Measurements from ENCODE around the gene SIPA1L2.

Gene SIPA1L2, protein sequence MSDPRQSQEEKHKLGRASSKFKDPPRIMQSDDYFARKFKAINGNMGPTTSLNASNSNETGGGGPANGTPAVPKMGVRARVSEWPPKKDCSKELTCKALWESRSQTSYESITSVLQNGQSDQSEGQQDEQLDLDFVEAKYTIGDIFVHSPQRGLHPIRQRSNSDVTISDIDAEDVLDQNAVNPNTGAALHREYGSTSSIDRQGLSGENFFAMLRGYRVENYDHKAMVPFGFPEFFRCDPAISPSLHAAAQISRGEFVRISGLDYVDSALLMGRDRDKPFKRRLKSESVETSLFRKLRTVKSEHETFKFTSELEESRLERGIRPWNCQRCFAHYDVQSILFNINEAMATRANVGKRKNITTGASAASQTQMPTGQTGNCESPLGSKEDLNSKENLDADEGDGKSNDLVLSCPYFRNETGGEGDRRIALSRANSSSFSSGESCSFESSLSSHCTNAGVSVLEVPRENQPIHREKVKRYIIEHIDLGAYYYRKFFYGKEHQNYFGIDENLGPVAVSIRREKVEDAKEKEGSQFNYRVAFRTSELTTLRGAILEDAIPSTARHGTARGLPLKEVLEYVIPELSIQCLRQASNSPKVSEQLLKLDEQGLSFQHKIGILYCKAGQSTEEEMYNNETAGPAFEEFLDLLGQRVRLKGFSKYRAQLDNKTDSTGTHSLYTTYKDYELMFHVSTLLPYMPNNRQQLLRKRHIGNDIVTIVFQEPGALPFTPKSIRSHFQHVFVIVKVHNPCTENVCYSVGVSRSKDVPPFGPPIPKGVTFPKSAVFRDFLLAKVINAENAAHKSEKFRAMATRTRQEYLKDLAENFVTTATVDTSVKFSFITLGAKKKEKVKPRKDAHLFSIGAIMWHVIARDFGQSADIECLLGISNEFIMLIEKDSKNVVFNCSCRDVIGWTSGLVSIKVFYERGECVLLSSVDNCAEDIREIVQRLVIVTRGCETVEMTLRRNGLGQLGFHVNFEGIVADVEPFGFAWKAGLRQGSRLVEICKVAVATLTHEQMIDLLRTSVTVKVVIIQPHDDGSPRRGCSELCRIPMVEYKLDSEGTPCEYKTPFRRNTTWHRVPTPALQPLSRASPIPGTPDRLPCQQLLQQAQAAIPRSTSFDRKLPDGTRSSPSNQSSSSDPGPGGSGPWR (N-terminal part only)

DNA sequence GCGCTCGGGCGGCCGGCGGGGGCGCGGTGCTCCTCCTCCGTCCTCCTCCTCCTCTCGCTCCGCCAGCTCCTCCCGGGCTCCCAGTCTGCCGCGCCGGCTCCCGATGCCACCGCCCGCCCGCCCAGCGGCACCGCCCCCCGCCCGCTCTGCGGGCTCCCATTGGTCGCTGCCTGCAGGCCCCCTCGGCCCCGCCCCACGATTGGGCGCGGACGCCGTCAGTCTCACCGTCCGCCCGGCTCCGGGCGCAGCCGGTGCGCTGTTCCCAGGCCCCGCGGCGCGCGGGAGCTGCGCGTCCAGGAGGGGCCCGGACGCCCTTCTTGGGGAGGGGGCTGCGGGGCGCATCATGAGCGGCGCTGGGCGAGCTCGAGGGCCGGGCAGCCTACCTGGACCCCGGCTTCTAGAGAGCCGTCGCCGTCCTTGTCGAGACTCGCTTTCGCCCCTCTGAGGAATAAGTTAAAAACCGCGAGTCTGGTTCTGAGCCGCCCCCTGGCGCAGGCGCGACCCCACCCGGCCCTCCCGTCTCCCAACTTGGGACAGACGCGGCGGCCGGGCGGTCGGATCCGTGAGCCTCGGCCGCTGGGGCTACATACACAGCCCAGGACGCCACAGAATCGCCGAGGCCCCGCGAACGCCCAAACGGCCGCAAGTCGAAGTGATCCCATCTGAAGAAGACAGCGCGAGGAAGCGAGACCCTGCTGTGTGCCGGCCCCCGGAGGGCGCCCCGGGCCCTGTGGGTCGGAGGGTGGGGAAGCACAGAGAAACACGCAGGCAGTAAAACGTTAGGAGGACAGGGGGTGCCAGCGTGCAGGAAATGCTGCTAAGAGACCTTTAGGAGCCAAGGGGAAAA, at the start of gene SIPA1L2:
TSS of gene SIPA1L2 (minus strand) at position 87 of the 847 bp plus-strand sequence. CDS start 114,794 bp downstream, outside the sequence.
- DNase-seq, result peak; percentile 57 to 97 (median 91)

GRCh38 chr1:232678185-232678886, 48.4 kb upstream of the SIPA1L2 start:
- no peak for DNase-seq

DNA sequence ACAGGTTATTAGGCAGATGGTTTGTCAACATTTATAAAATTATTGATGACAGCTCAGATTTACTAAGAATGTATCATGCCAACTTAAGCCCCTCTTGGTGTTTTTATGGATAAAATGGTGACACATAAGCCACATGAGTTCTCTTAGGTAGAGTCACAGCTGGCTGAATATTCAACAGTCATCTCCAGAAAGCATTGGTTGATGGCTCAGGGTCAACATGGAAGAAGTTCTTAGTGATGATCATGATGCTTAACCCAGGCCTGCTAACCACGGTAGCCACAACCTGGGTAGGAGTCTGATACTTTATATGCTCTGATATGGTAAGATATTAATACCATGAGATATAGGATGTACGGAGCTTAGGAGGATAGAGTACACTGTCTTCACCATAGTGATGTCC, 46.4 kb upstream of the SIPA1L2 start:
- DNase-seq, result no peak

DNA sequence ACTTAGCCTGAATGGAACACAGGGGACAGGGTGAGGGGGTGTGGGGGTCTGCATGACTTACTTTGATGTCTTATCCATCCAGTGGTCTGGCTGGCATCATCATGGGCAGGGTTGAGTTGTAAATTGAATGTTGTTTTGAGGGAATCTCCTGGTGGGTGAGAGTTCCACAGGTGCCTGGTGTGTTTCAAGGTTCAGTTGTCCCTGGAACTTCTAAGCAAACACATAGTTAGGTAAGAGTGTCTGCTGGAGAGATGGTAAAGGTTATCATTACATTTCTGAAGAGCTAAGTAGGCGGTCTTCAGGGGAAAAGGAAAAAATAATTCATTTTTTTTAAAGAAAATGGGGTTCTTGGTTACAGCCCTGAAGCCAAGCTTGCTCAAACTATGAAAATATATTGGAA, 46.0 kb upstream of the SIPA1L2 start:
- no peak for DNase-seq

- peak in 5 of 58 donors; percentile 3 to 27 (median 20) for DNase-seq
Measured at GRCh38 chr1:232675260-232675659, 45.3 kb upstream of the SIPA1L2 start.

DNA sequence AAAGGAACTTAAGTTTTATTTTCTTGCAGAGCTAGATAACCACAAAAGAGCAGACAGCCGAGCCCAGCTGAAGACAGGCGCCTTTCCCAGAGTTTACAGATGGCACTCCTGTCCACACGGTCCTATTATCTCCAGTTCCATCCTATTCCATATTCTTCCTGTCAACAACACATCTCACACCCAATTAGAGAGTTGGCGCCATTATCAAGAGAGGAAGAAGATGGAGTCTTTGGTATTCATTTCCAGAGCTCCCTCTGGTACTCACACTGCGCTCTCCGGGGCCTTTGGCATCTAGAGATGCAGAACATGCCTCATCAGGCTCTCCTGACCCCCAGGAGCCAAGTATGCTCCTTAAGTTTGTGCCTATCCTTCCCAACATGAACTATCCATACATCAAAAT, 43.3 kb upstream of the SIPA1L2 start:
- no peak for DNase-seq

GRCh38 chr1:232669981-232670747, 40.2 kb upstream of the SIPA1L2 start:
- DNase-seq, result no peak

DNA sequence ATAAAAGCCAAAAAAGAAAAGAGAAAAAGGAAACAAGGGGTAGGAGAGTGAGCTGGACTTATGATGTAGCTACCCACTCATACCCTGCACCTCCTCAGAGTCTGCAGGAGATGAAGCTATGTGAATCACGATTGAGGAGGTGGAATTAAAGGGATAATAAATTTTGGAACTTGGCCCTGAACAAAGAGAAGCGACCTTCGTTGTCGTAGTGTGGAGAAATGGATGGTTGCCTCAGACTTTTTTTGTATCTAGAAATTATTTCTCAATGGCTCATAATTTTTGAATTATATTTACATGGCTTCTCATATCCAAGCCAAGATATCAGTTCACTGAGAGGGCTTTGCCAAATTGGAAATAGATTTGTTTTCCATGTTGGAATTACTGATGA, 37.8 kb upstream of the SIPA1L2 start:
- DNase-seq, result no peak

- no peak for DNase-seq
Measured at GRCh38 chr1:232667094-232667777, 37.3 kb upstream of the SIPA1L2 start.

GRCh38 chr1:232664844-232665777, 35.2 kb upstream of the SIPA1L2 start:
- no peak for DNase-seq

- no peak for DNase-seq
Measured at GRCh38 chr1:232662910-232663309, 33.0 kb upstream of the SIPA1L2 start.

DNA sequence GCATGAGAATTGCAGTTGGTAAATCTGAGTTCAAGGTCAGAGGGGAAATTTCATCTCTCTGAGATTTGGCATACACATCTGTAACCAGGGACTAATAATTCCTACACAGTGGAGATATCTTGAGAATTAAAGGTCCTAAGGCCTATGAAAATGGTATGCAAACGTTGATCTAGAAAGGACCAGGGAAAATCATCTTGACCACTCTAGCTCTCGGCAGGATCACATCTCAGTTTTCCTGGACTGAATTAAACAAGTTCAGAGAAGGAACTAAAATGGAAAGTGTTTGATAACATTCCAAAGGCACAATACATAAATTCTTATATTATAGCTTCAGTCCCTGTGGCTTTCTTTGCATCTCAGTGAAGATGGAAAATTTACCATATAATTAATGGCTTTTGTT, 28.5 kb upstream of the SIPA1L2 start:
- no peak for DNase-seq

DNA sequence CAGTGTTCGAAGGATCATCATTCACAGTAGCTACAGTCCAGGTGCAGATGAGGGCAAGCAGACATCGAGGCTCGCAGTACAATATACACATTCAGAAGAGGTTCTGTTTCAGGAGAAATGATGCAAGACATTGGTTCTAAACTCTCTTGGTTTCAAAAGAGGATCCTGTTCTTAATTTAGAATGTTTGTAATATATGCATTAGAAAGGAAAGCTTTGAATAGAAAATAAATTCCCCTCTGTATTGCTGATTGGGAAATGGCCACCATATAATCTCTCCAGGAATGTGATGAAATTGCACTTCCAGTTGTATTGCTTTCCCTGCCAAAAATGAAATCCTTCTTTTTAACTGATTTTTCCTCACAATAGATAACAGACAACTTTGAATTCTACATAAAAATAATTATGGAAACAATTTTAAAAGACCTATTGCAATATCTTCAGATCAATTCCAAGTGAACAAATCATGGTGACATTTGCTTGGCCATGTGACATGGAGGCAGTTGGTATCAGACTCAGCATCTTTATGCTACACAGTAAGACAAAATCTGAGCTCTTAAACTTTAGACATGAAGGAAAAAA, 27.6 kb upstream of the SIPA1L2 start:
- no peak for DNase-seq

DNA sequence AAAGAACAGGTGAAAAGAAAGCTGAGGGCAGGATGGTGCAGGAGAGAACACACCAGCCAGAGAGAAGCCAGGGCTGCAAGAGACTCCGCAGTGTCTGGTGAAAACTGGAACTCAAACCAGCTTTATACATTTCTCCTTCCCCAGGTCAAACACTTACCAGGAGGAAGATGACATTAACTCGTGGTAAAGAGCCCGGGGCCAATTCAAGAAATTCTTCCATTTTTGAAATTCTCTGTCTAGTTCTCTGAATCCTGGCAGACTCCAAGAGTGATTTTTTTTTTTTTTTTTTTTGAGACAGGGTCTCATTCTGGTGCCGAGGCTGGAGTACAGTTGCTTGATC, 25.8 kb upstream of the SIPA1L2 start:
- DNase-seq, result no peak

GRCh38 chr1:232655028-232655745, 25.3 kb upstream of the SIPA1L2 start:
- DNase-seq, result no peak

- DNase-seq, result no peak
Measured at GRCh38 chr1:232653789-232654188, 23.9 kb upstream of the SIPA1L2 start.

DNA sequence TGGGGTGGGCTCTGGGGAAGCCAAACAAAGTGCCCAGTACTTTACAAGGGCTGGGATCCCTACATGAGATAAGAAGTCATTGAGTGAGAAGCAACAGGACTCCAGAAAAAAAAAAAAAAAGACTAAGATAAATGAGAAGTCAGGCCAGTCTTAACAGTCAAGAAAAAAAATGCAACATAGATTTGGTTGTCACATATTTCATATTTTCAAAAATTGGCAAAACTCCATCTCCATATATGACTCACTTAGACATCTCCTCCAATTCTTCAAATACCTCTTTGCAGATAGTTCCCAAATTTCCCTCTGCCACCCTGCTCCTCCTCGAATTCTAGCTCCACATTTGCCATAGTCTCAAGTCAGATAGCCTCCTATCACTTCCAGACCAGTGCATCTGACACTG, 20.9 kb upstream of the SIPA1L2 start:
- DNase-seq, result no peak

Data from anterior cingulate cortex (tissue), 58 donors.